HL-60 (cell line): ENCODE data around the gene TMPRSS3.

Experiments used
- DNase-seq, 2 experiments: peaks; one replicate each; pipeline ENCODE4 v3.0.0-alpha.2; 2010 to 2020; ENCODE audit warnings: low read depth in 1 of 2, low spot score in 1 of 2
- H3K27ac ChIP-seq: fragments of 250-450 bp; sonication (Bioruptor Pico); replicated peaks from 2 replicates; pipeline ENCODE4 v1.5.1; 2020; ENCODE audit warnings: mild to moderate bottlenecking, moderate library complexity
- H3K27me3 ChIP-seq: fragments of 250-450 bp; sonication (Bioruptor Pico); 2 replicates; pipeline ENCODE4 v1.5.1; 2021; ENCODE audit warnings: mild to moderate bottlenecking, moderate library complexity; ENCODE audit not compliant: insufficient read depth, poor library complexity, severe bottlenecking
- H3K4me3 ChIP-seq: replicated peaks from 2 replicates; pipeline ENCODE4 v1.5.1; 2011; ENCODE audit warnings: mild to moderate bottlenecking, control low read depth, low read length; ENCODE audit not compliant: insufficient read depth
- GABPA ChIP-seq: IDR thresholded peaks from 2 replicates; pipeline ENCODE4 v1.6.1; 2012; ENCODE audit warnings: low read depth
- POLR2AphosphoS5 ChIP-seq: IDR thresholded peaks from 2 replicates; pipeline ENCODE4 v1.6.1; 2012; ENCODE audit warnings: low read depth
- SPI1 ChIP-seq: IDR thresholded peaks from 2 replicates; pipeline ENCODE4 v1.6.1; 2012; ENCODE audit warnings: low read depth, mild to moderate bottlenecking, borderline replicate concordance
- TF ChIP-seq, protein P1 (sequence below): IDR thresholded peaks from one replicate; pipeline ENCODE4 v1.5.1; 2011; ENCODE audit warnings: low read length, control low read depth, inconsistent platforms; ENCODE audit not compliant: insufficient read depth
- TF ChIP-seq, protein P2 (sequence below): IDR thresholded peaks from 2 replicates; pipeline ENCODE4 v1.6.1; 2012; ENCODE audit warnings: low read depth; ENCODE audit not compliant: insufficient replicate concordance

TMPRSS3 gene

DNA sequence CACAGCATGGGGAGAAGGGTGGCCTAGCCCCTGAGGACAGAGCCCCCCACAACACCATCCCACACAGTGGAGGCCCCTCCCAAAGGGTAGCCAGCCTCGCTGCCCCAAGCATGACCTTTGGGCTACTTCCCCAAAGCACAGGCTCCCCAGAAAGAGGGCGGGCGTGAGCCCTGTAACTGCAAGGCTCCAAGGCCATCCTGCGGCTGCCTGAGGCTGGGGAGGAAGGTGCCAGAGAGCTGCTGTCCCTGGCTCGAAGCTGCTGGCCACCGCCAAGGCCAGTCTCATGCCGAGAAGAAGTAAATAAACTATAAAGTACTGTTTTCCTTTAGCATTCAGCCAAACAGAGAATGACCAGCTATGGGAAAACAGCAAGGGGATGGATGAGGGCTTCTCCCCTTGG lies 35.3 kb upstream of the TMPRSS3 start:
- no peak for DNase-seq
- Histone ChIP-seq H3K4me3 (no peak overlapping the region), H3K27ac (no peak overlapping the region), H3K27me3 (no peaks in the 10 kb centered on the region)
- TF ChIP-seq POLR2AphosphoS5, result no peak
- TF ChIP-seq, protein P1, sequence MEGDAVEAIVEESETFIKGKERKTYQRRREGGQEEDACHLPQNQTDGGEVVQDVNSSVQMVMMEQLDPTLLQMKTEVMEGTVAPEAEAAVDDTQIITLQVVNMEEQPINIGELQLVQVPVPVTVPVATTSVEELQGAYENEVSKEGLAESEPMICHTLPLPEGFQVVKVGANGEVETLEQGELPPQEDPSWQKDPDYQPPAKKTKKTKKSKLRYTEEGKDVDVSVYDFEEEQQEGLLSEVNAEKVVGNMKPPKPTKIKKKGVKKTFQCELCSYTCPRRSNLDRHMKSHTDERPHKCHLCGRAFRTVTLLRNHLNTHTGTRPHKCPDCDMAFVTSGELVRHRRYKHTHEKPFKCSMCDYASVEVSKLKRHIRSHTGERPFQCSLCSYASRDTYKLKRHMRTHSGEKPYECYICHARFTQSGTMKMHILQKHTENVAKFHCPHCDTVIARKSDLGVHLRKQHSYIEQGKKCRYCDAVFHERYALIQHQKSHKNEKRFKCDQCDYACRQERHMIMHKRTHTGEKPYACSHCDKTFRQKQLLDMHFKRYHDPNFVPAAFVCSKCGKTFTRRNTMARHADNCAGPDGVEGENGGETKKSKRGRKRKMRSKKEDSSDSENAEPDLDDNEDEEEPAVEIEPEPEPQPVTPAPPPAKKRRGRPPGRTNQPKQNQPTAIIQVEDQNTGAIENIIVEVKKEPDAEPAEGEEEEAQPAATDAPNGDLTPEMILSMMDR, result no peak
- TF ChIP-seq SPI1, result no peak

DNA sequence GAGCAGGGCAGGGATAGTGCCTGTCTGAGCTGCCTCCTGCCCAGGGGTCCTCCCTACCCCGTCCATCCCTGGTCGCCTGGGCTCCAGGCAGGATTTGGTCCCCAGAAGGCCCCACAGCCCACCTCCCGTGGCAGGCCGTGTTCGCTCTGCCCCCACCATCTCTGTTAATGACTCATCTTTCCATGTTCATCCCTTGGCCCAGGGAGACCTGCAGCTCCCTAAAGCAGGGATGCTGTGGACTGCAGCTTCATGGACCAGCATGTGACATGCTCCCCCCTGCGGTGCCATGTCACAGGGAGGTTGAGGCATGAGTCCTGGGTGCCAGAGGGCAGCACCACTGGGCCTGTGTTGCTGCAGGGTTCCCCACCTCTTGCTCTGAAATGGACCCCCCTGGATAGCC lies 34.7 kb upstream of the TMPRSS3 start:
- Histone ChIP-seq H3K27me3 (no peaks in the 10 kb centered on the region), H3K27ac (no peak overlapping the region), H3K4me3 (no peak overlapping the region)
- DNase-seq, result no peak
- TF ChIP-seq, protein P1, result no peak
- TF ChIP-seq GABPA (no peak), POLR2AphosphoS5 (no peak)

DNA sequence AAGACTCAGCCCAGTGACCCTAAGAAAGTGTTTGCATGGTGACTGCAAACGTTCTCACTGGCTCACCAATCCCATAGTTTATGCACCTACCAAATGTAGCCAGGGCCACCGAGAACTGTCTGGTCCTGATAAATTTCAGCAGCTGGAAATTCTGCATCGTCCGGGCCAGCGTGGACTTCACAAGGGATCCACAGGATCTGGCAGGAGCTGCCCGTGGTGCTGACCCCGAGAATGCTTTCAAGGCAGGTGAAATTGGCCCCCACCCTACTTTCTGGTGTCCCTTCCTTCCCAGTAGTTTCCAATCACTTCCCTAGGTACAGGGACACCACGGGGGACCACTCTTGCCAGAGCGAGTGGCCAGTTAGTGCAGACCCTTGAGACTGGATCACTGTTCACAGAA lies 34.0 kb upstream of the TMPRSS3 start:
- no peak overlapping the region for H3K4me3 ChIP-seq
- TF ChIP-seq, protein P2, sequence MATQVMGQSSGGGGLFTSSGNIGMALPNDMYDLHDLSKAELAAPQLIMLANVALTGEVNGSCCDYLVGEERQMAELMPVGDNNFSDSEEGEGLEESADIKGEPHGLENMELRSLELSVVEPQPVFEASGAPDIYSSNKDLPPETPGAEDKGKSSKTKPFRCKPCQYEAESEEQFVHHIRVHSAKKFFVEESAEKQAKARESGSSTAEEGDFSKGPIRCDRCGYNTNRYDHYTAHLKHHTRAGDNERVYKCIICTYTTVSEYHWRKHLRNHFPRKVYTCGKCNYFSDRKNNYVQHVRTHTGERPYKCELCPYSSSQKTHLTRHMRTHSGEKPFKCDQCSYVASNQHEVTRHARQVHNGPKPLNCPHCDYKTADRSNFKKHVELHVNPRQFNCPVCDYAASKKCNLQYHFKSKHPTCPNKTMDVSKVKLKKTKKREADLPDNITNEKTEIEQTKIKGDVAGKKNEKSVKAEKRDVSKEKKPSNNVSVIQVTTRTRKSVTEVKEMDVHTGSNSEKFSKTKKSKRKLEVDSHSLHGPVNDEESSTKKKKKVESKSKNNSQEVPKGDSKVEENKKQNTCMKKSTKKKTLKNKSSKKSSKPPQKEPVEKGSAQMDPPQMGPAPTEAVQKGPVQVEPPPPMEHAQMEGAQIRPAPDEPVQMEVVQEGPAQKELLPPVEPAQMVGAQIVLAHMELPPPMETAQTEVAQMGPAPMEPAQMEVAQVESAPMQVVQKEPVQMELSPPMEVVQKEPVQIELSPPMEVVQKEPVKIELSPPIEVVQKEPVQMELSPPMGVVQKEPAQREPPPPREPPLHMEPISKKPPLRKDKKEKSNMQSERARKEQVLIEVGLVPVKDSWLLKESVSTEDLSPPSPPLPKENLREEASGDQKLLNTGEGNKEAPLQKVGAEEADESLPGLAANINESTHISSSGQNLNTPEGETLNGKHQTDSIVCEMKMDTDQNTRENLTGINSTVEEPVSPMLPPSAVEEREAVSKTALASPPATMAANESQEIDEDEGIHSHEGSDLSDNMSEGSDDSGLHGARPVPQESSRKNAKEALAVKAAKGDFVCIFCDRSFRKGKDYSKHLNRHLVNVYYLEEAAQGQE, result peak; percentile 90
- TF ChIP-seq, protein P1, result no peak
- H3K27me3 ChIP-seq, result no peaks in the 10 kb centered on the region
- DNase-seq, result no peak
- H3K27ac ChIP-seq, result no peak overlapping the region

DNA sequence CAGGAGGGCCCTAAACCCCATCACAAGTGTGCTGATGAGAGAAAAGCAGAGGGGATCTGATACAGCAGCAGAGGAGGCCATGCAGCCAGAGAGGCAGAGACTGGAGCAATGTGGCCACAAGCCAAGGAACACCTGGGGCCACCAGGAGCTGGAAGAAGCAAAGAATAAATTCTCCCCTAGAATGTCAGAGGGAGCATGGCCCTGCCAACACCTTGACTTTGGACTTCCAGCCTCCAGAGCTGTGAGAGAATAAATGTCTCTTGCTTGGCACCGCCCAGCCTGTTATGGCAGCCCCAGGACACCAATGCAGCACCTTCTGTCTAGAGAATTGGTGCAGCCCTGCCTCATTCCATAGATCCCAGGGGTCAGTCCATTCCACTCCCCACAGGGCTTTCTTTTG lies 33.2 kb upstream of the TMPRSS3 start:
- TF ChIP-seq SPI1, result no peak
- TF ChIP-seq, protein P1, result no peak
- no peak for TF ChIP-seq GABPA
- TF ChIP-seq POLR2AphosphoS5, result no peak
- TF ChIP-seq, protein P2, result no peak
- Histone ChIP-seq H3K27ac (no peak overlapping the region), H3K27me3 (no peaks in the 10 kb centered on the region), H3K4me3 (no peak overlapping the region)
- no peak for DNase-seq
